HG02610 (cell line): ENCODE results near the gene ADRM1.

Source experiments
- ATAC-seq: cut with Tn5 transposase; IDR thresholded peaks from one replicate; pipeline ENCODE4 v1.9.1; 2021; ENCODE audit warnings: mild to moderate bottlenecking, moderate library complexity; ENCODE audit not compliant: unreplicated experiment

Gene ADRM1, protein sequence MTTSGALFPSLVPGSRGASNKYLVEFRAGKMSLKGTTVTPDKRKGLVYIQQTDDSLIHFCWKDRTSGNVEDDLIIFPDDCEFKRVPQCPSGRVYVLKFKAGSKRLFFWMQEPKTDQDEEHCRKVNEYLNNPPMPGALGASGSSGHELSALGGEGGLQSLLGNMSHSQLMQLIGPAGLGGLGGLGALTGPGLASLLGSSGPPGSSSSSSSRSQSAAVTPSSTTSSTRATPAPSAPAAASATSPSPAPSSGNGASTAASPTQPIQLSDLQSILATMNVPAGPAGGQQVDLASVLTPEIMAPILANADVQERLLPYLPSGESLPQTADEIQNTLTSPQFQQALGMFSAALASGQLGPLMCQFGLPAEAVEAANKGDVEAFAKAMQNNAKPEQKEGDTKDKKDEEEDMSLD

DNA sequence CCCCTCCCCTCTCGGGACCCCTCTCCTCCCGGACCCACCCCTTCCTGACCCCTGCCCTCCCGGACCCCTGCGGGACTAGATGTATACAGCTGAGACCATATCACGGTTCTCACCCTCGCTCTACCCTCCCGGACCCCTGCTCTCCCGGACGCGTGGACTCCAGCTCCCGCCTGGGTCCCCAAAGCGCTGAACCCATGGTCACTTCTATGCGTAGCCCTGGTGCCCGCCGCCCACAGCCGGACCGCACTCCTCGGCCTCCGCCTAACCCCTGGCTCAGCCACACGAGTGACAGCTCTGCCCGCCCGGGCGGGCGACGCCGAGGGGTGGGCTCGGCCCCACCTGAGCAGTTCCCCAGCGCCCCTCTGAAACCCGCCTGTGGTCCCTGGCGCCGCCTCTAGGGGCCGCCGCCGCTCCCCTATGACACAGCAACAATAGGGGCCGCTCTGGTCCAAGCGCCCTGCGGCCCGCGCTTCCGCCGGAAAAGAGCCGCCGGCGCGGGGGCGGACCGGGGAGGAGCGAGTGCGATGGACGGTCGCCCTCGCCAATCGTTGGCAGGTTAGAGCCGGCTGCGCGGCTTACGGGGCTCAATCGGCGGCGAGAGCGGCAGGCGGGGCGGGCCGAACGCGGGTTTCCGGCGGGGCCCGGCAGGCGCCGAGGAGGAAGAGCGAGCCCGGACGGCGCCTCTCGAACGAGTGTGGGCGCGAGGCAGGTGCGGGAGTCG lies at the start of gene ADRM1:
TSS of gene ADRM1 (plus strand) at position 657 of the 721 bp plus-strand sequence. CDS start 572 bp downstream, outside the sequence.
- peak; percentile 86 for ATAC-seq

DNA sequence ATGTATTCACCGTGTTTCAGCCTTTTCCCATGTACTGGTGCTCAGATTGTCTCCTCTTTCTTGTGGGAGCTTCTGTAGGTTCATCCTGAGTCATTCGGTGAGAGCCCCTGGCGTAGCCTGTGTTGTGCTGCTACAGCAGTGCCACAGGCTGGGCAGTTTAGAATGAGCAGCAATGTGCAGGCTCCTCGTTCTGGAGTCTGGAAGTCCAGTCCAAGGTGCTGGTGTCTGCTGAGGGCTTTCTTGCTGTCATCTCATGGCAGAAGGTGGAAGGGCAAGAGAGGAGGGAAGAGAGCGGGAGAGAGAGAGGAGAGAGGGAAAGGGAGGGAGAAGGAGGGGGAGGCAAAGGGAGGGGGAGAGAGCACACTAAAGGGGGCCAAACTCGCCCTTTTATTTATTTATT lies 49.4 kb upstream of the ADRM1 start:
- no peak for ATAC-seq

DNA sequence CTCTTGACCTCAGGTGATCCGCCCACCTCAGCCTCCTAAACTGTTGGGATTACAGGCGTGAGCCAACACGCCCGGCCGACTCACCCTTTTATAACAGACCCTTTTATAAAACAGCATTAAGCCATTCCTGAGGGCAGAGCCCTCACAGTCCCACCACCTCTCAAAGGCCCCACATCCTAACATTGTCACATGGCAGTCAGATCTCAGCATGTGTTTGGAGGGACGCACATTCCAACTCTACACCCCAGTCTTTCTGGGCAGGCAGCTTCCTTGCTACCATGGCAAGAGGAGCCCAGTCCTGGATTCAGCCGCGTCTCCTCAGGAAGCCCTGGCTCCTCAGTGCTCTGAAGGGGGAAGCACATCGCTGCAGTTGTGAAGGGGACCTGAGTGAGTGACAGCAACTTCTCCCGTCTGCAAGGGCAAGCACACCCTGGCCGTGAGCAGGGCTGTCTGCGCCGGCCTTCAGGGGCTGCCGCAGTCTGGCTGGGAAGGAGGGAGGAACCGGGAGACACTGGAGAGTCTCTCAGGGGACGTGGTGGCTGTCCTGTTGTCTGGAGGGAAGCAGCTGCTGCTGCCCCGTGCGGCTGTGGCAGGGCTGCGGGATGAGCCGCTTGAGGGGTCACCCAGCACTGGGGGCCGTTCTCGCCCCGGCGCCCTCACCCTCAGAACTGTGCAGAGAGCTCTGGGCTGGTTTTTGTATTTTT lies 48.6 kb upstream of the ADRM1 start:
- no peak for ATAC-seq

DNA sequence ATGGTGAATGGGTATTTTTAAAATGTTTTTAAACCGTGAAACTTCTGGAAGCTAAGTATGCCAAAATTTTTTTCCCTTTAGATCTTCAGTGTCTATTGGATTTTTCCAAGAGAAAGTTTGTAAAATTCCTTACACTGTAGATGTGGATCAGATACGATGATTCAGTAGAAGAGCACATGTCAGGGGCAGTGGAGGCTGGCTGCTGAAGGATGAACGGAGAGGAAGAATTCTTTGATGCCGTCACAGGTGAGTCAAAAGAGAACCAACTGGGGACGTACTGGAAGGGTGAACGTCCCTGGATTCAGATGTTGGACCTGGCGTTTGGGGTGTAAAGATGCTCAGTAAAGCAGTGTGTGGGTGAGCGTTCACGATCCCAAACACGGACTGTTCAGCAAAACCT lies 46.8 kb upstream of the ADRM1 start:
- no peak for ATAC-seq

DNA sequence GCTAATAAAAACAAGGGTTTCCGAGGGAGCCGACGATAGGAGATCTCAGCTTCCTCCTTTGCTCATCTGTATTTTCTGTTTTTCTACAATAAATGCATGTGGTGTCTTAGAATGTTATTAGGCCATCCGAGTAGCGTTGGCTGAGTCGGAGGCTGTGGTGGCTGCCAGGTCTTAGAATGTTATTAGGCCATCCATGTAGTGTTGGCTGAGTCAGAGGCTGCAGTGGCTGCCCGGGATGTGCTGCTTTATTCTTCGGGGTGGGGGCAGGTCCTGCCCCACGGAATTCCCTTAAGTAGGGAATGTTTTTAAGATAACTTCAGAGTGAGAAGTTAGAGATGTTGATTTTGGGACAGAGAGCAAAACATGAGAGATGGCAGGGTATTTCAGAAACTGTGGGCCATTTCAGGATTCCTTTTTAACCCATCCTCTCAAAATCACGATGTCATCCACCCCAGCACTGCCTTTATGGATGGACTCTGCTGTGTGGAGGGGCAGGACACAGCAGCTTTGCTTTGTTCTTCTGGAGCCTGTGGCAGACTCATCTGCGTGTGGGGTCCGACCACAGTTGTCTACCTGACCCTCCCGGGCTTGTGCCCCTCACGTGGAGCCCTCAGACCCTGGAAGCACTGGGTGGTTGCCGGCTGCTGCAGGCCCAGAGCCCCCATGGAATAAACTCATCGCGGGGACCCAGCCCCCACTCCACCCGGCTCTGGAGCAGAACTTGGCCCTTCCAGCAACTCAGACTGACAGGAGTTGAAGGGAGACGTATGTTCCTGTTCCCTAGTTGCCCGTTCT lies 44.1 kb upstream of the ADRM1 start:
- ATAC-seq, result no peak

DNA sequence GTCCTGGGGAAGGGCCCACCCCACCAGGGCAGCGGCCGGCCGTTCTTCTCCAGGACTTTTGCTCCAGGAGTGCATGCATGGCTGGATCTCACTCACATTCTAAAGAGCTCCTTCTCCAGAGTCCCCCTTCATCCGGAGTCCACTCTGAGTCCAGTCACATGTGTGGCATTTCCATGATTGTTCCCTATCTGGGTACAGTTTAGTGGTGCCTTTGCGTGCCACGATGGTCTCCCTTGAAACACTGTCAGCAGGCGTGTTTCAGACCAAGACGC lies 43.6 kb upstream of the ADRM1 start:
- no peak for ATAC-seq

DNA sequence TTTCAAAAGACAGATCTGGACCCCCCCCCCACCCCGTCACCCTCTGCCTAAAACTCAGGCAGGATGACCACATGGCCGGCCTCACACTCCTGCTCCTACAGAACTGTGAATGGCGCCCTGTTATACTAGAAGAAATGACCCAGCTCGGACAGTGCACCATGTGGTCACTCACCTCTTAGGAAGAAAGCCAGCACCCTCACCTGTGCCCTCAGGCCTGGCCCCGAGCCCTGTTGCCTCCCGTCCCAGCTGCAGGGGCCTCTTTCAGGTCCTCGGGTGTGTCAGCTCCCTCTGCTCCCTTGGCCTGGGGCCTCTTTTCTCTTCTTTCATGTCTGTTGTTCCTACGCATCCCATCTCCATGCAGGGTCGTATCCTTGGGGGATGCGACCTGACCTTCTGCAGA lies 40.7 kb upstream of the ADRM1 start:
- ATAC-seq, result no peak

DNA sequence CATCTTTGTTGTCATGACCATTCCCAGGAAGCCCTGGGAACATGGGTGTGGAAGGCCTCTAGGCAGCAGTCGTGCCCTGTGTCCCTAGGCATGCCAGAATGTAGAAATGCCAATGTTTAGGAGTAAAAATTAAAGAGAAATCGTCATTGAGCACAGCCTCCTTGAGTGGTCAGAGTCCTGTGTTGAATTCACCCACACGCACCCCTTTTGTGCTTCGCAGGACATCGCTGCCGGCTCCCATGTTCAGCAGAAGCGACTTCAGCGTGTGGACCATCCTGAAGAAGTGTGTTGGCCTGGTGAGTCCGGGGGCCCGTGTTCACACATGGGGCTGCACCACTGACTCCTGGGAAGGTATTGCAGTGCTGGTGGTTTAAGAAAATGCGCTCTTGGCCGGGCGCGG lies 39.4 kb upstream of the ADRM1 start:
- no peak for ATAC-seq

DNA sequence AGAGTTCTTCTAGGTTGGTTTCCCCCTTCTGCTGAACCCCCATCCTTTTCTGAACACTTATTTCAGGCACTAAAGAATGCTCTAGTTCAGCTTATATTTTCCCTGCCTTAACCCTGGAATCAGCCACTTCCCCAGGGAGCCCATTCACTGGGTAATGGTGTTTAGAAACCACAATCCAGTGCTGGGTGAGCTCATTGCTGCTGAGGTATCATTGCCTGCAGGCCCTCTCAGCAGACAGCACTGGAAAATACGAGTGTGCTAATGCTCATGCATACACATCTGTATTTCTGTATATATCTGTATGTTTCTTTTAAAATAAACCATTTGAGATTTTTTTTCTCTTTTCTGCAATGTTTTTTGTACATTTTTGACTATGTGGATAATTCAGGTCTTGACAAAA lies 37.4 kb upstream of the ADRM1 start:
- ATAC-seq, result no peak

DNA sequence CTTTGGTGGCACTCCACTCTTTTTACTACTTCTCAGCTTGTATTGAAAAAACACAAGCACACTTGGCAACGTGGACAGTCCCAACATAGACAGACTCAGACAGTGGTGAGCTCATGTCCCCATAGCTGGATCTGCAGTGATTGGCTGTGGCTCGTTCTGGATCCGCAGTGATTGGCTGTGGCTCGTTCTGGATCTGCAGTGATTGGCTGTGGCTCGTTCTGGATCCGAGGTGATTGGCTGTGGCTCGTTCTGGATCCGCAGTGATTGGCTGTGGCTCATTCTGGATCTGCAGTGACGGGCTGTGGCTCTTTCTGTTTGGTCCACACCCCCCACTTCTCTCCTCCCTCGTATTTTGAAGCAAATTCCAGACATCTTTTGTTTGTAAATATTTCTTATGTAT lies 36.5 kb upstream of the ADRM1 start:
- ATAC-seq, result no peak

DNA sequence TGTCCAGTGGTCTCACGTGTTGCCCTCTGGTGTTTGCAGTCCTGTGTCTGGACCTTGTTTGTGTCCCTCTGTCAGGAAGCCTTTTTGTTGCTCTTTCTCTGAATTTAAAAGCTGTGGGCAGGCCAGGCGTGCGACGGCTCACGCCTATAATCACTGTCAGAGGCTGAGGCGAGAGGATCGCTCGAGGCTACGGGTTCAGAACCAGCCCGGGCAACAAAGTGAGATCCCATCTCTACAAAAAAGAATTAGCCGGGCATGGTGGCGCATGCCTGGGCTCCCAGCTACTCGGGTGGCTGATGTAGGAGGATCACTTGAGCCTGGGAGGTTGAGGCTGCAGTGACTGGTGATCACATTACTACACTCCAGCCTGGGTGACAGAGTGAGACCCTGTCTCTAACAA lies 35.9 kb upstream of the ADRM1 start:
- ATAC-seq, result no peak

DNA sequence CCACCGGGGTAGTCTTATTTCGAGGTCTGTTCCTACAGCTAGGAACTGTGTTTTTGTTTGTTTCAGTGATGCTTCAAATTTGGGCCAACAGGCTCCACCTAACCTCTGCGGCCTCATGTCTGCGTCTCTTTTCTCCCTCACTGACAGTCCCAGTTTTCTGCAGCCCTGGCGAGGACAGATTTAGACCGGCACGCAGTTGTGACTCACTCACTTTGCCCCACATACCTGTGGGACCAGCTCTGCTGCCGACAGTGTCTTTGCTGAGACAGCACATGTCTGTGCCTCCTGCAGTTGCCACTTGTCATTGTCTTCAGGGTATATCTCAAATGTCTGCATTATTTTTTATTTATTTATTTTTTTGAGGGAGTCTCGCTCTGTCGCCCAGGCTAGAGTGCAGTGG lies 35.3 kb upstream of the ADRM1 start:
- no peak for ATAC-seq

DNA sequence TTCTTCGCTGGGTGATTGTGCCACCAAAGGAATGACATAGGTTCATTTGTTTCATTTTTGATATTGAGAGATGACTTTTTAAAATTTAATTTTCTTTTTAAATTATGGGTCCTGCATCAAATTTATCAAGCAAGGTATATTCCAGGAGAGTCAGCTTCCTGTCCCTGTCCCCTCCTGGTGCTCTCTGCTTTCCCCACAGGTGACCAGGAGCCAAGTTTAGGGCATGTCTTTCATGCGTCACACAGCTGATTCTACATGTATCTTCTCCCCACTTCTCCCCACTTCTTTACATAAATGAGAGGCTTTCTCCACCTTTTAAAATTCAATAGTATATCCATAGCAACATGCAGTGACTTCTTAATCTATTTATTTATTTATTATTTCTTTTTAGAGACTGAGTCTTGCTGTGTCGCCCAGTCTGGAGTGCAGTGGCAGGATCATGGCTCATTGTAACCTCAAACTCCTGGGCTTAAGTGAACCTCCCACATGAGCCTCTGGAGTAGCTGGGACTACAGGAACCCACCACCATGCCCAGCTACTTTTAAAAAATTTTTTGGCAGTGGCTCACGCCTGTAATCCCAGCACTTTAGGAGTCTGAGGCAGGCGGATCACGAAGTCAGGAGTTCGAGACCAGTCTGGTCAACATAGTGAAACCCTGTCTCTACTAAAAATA lies 34.4 kb upstream of the ADRM1 start:
- no peak for ATAC-seq

DNA sequence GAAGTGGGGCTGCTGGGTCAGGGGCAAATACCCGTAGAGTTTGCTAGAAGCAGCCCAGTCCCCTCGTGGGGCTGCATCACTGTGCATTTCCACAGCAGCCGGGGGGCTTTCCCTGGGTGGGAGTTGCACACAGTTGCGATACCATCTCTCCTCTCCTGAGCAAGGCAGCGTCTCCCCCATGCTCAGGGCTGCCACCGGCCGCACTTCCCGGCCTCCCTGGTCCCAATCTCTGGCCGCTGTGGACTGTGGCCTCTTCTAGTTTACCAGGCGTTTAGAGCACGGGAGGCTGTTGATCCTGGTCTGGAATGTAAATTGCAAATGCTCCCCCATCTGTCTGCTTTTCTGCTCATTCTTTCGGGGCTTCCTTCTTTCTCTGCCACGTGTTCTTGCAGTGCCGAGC lies 33.4 kb upstream of the ADRM1 start:
- no peak for ATAC-seq

DNA sequence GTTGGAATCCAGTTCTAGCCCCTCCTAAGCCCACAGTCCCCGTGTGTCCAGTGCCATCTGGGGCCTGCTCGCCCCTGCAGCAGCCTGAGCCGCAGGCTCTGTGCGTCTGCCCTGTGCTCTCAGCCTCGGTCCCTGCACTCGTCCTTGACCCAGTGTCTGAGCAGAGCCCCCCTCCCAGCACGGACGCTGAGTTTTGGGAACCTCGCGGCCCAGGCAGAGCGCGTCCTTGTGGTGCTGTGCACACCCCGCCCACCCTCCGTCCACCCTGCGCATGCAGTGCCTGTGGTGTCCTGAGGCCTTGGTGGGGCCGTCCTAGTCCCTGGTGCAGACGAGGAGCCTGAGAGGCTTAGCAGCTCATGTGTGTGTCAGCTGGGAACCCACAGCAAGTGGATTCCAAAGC lies 32.9 kb upstream of the ADRM1 start:
- ATAC-seq, result no peak

DNA sequence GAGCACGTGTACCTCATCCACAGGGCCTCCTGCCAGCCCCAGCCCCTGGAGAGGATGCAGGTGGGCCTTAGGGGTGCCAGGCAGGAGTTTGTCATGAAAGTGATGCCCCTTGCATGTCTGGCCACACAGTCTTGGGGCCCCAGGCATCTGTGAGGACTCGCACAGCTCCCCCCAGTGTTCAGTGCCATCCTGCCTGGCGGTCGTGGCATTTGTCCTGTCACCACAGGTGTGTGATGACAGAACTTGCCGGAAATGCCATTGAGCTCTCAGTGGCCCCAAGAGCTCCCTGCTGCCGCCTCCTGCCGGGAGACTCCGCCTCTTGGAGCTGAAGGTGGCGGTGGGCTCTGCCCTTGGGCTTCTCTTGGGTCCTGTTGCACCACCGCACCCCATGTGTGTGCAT lies 30.6 kb upstream of the ADRM1 start:
- ATAC-seq, result no peak

DNA sequence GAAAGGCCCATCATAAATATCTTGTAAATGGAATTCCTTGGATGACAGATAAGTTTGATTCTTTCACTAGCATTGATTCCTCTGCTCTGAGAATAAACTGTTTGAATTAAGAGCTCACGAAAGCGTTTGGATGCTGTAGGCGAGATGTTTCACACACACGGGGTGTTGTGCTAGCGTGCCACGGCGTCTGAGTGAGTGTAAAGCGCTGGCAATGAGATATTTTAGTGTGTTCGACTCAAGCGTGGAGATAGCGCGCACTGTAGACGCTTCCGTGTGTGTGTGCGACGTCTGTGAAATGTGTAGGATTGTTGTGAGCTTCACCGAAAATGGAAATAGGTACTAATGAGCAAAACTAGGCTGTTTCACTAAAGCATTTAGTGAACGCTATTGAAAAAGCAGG lies 29.4 kb upstream of the ADRM1 start:
- ATAC-seq, result no peak

DNA sequence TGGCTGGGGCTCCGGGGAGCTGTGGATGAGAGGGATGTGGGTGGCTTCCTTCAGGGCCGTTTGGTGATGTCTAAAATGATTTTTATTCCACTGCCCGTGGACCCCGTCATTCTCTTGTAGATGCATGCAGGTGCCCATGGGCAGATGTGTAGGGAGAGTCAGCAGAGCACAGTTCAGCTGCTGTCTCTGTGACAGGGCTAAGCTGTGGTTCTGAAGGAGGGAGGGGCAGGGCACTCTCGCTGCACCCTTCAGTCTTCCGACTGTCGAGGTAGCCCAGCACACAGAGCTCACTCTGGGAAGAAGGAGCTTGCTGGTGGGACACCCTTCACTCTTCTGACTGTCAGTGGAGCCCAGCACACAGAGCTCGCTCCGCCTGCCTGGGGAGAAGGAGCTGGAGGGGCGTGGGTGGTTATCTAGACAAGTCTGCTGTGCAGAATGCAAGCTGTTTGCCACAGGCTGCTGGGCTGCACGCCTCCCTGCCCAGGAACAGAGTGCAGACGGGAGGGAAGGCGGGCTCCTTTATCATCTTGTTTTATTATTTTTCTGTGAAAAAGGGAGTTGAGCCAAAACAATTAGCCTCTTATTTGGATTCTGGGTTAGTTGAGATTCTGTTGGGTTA lies 28.4 kb upstream of the ADRM1 start:
- ATAC-seq, result no peak

DNA sequence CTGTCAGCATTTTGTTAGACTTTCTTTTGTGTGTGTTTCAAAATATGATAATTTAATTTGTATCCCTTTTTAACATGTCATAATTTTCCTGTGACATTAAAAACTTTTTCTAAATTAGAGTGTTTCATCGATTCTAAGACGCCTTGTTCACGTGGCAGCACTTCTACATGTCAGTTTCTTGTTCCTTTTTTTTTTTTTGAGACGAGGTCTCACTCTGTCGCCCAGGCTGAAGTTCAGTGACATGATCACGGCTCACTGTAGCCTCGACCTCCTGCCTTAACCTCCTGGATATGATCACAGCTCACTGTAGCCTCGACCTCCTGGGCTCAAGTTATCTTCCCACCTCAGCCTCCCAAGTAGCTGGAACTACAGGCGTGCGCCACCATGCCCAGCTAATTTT lies 27.6 kb upstream of the ADRM1 start:
- no peak for ATAC-seq

DNA sequence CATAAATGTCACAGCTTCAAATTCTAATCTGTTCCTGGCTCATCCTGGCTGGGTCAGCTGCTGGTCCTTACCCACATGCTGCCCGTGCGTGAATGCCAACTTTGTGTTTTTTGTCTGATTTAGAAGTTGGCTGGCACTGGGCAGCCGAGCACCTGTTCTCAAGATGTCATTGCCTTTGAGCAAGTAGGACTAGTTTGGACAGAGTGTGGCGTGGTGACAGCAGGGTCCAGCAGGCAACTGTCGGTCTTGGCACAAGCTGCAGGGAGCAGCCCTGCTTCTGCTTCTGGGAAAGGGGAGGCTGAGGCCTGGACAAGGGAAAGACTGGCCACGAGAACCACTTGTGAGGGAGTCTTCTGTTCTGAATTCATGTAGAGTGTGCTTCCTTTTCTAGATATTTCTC lies 26.4 kb upstream of the ADRM1 start:
- no peak for ATAC-seq
